Smooth muscle cell (in vitro differentiated cells): ENCODE measurements around the gene FOXI1. TPM values are rescaled to one million over a fixed set of nuclear protein-coding genes. Genes with fewer than 3 reads are reported as not detected.

Source experiments
- DNase-seq: peaks from one replicate; lab custom pipeline; 2025; ENCODE audit not compliant: unreplicated experiment; lab: John Stamatoyannopoulos, UW
- H2AFZ ChIP-seq: fragments of 200-600 bp; sonication (generic); 2 replicates; pipeline ENCODE4 v1.6.0; 2016; ENCODE audit warnings: antibody characterized with exemption, low read depth, mild to moderate bottlenecking
- H3F3A ChIP-seq: fragments of 200-600 bp; sonication (generic); 2 replicates; pipeline ENCODE4 v1.6.0; 2017; ENCODE audit warnings: antibody characterized with exemption, low read depth
- H3K27ac ChIP-seq: fragments of 200-600 bp; sonication (generic); 2 replicates; pipeline ENCODE4 v1.5.1; 2016; ENCODE audit warnings: low read depth, mild to moderate bottlenecking
- H3K27me3 ChIP-seq: fragments of 200-600 bp; sonication (generic); 2 replicates; pipeline ENCODE4 v1.6.1; 2016; ENCODE audit warnings: low read depth, mild to moderate bottlenecking
- H3K36me3 ChIP-seq: fragments of 200-600 bp; sonication (generic); 2 replicates; pipeline ENCODE4 v1.5.1; 2016; ENCODE audit warnings: low read depth
- H3K4me1 ChIP-seq: fragments of 200-600 bp; sonication (generic); 2 replicates; pipeline ENCODE4 v1.5.1; 2016; ENCODE audit warnings: low read depth
- H3K4me2 ChIP-seq: fragments of 200-600 bp; sonication (generic); 2 replicates; pipeline ENCODE4 v1.6.0; 2016; ENCODE audit warnings: mild to moderate bottlenecking
- H3K4me3 ChIP-seq: fragments of 200-600 bp; sonication (generic); 2 replicates; pipeline ENCODE4 v1.5.1; 2016; ENCODE audit warnings: mild to moderate bottlenecking
- H3K79me2 ChIP-seq: fragments of 200-600 bp; sonication (generic); 2 replicates; pipeline ENCODE4 v1.6.0; 2016; ENCODE audit warnings: low read depth, mild to moderate bottlenecking
- H3K9ac ChIP-seq: fragments of 200-600 bp; sonication (generic); 2 replicates; pipeline ENCODE4 v1.6.0; 2016; ENCODE audit warnings: low read depth
- H3K9me3 ChIP-seq: fragments of 200-600 bp; sonication (generic); replicated peaks from 2 replicates; pipeline ENCODE4 v1.5.1; 2016; ENCODE audit warnings: low read depth
- H4K20me1 ChIP-seq: fragments of 200-600 bp; sonication (generic); 2 replicates; pipeline ENCODE4 v1.6.0; 2016; ENCODE audit warnings: low read depth
- CTCF ChIP-seq: fragments of 200-600 bp; sonication (generic); IDR thresholded peaks from 2 replicates; pipeline ENCODE4 v1.5.1; 2017; ENCODE audit warnings: borderline replicate concordance, mild to moderate bottlenecking, antibody characterized with exemption; ENCODE audit not compliant: insufficient read depth, poor library complexity, severe bottlenecking
- WGBS: methylation state at CpG from one replicate; pipeline ENCODE4 v1.1.7; 2016; ENCODE audit warnings: low lambda C conversion rate; 5-methylcytosine and 5-hydroxymethylcytosine counted together
- polyA plus RNA-seq: library from polyadenylated mRNA; unstranded; fragments of >200 nt; fragmentation: Nextera tagmentation; extraction: Ambion mirVana; gene quantifications from 2 replicates; pipeline ENCODE4 v1.2.1, GENCODE V29; 2016
- total RNA-seq: library from RNA; depleted of rRNA; stranded (reverse); fragments of >200 nt; gene quantifications from 2 replicates; pipeline ENCODE4 v1.2.3, GENCODE V29; 2014

FOXI1 gene
- total and polyA plus RNA-seq, 2 experiments from 2014 or later = not detected

- Histone ChIP-seq H3K27me3 (no peaks in the 10 kb centered on the region), H3K9me3 (no peaks in the 10 kb centered on the region), H3K4me1 (peaks cover 9% of the 10 kb centered on the region), H3K79me2 (no peaks in the 10 kb centered on the region), H3K4me2 (no peak overlapping the region), H3K27ac (no peak overlapping the region), H3K9ac (no peak overlapping the region), H3K36me3 (no peaks in the 10 kb centered on the region), H4K20me1 (no peaks in the 10 kb centered on the region), H3K4me3 (no peak overlapping the region), H2AFZ (no peak overlapping the region), H3F3A (no peaks in the 10 kb centered on the region)
- DNase-seq = no peak
- TF ChIP-seq CTCF = no peak
- WGBS = 82% methylated on average over 4 of the region's 4 CpGs
Observed at GRCh38 chr5:170135796-170136490, 30.2 kb downstream of the FOXI1 start.

- no peak overlapping the region for H3K9ac ChIP-seq
- no peaks in the 10 kb centered on the region for H3K9me3 ChIP-seq
- no peak overlapping the region for H2AFZ ChIP-seq
- no peak overlapping the region for H3K4me2 ChIP-seq
- no peaks in the 10 kb centered on the region for H3F3A ChIP-seq
- 79% methylated on average over 3 of the region's 3 CpGs for WGBS
- H3K36me3 ChIP-seq = no peaks in the 10 kb centered on the region
- H3K27me3 ChIP-seq = no peaks in the 10 kb centered on the region
- TF ChIP-seq CTCF = no peak
- no peaks in the 10 kb centered on the region for H4K20me1 ChIP-seq
- no peak for DNase-seq
- H3K4me1 ChIP-seq = peaks cover 9% of the 10 kb centered on the region
- H3K4me3 ChIP-seq = no peak overlapping the region
- no peaks in the 10 kb centered on the region for H3K79me2 ChIP-seq
- H3K27ac ChIP-seq = no peak overlapping the region
Observed at GRCh38 chr5:170136506-170136905, 30.8 kb downstream of the FOXI1 start.

GRCh38 chr5:170137694-170138214 lies 32.1 kb downstream of the FOXI1 start:
- Histone ChIP-seq H3K4me1 (peaks cover 4% of the 10 kb centered on the region), H3K79me2 (no peaks in the 10 kb centered on the region), H3K9ac (no peak overlapping the region), H3K27me3 (no peaks in the 10 kb centered on the region), H3K4me3 (no peak overlapping the region), H4K20me1 (no peaks in the 10 kb centered on the region), H3K27ac (no peak overlapping the region), H3K9me3 (no peaks in the 10 kb centered on the region), H2AFZ (no peak overlapping the region), H3K36me3 (no peaks in the 10 kb centered on the region), H3K4me2 (no peak overlapping the region), H3F3A (no peaks in the 10 kb centered on the region)
- WGBS = 75% methylated on average over 2 of the region's 2 CpGs
- no peak for TF ChIP-seq CTCF
- no peak for DNase-seq

GRCh38 chr5:170138273-170138672 lies 32.6 kb downstream of the FOXI1 start:
- no peaks in the 10 kb centered on the region for H3F3A ChIP-seq
- TF ChIP-seq CTCF = no peak
- DNase-seq = no peak
- no peaks in the 10 kb centered on the region for H3K4me1 ChIP-seq
- H3K4me3 ChIP-seq = no peak overlapping the region
- H3K9ac ChIP-seq = no peak overlapping the region
- H3K79me2 ChIP-seq = no peaks in the 10 kb centered on the region
- no peak overlapping the region for H3K4me2 ChIP-seq
- no peaks in the 10 kb centered on the region for H3K36me3 ChIP-seq
- H4K20me1 ChIP-seq = no peaks in the 10 kb centered on the region
- no peak overlapping the region for H2AFZ ChIP-seq
- no peaks in the 10 kb centered on the region for H3K9me3 ChIP-seq
- no peak overlapping the region for H3K27ac ChIP-seq
- H3K27me3 ChIP-seq = no peaks in the 10 kb centered on the region
- 96% methylated on average over 4 of the region's 4 CpGs for WGBS
